Left cardiac atrium (tissue), 4 donors: ENCODE data around the gene GNA12. TPM values are rescaled to one million over a fixed set of nuclear protein-coding genes. Genes with fewer than 3 reads are reported as not detected.

Experiments
- ATAC-seq, 2 donors: fragments of 200-7000 bp; cut with Tn5 transposase; one replicate each; pipeline ENCODE4 v1.9.1; 2020; ENCODE audit warnings: mild to moderate bottlenecking in 2 of 2, moderate library complexity in 2 of 2
- DNase-seq: peaks from one replicate; pipeline ENCODE4 v3.0.0-alpha.2; 2020
- intact Hi-C, 2 donors: fragments of 100-400 bp; cut with DNase I; formaldehyde crosslinking; loops; one replicate each; pipeline versions ENCODE4 v1.14.1 to v1.15.1; 2022 to 2023
- total RNA-seq, 2 donors: library from RNA; stranded (reverse); fragmentation: NEBNext Ultra II Directional; extraction: Animal tissue kit (Norgen Biotek cat#: 25700); gene quantifications; one replicate each; pipeline ENCODE4 v1.2.1, GENCODE V29; 2021
- donor health status: DM: no; HTN: yes; CAD: no.
- donor health status: DM: no; HTN: yes; CAD: no; lungs with severe emphysema.
- donor health status: DM: yes; HTN: yes; CAD: no.
- donor health status: Dilated cardiomyopathy.

The GNA12 gene
- total RNA-seq, 2 donors from 2014 or later, result 47.4 to 52.2 TPM

DNA sequence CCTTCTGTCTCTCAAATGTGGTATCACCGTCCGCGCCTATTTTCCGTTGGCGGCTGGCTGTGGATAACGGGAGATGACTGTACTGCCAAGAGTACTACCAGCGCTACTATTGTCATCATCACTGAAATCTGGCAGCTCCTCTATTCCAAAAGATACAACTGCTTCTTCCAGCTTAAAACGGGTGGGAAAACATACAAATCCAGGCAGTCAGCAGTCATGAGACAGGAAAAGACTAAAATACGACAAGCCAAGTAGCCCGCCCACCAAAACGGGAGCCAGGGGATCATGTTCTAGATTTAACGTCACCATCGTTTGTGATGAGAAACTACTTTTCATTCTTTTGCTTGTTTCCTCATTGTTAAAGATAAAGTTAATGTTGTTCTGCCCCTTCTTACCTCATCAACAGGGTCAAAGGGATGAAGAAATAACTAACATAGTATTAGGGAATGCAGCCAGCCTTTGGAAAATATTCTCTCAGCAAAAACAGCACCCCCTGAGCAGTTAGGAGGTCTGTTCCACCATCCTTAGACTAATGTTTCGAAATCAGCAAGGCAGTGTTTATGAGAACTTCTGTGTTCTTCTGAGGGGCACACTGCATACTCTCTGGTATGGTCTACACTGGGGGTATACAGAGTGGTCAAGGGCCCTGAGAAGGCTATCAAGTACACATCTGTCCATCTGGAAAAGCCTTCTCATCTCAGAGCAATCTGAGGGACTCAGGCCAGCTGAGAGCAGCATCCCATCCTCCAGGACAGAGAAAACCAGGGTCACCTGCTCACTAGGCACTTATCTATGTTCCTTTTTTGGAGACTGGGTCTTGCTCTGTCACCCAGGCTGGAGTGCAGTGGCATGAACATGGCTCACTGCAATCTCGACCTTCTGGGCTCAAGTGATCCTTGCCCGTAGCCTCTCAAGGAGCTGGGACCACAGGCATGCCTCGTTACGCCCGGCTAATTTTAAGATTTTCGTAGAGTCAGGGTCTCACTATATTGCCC lies 47.5 kb downstream of the GNA12 start:
- DNase-seq (peak; percentile 85), ATAC-seq (peak; percentile 82 to 85)
- intact Hi-C loops, result loop anchor here in 1 of 2 donors (5.0 kb wide), 1 partner anchor 39 kb away; no protein-coding TSS in a partner anchor

DNA sequence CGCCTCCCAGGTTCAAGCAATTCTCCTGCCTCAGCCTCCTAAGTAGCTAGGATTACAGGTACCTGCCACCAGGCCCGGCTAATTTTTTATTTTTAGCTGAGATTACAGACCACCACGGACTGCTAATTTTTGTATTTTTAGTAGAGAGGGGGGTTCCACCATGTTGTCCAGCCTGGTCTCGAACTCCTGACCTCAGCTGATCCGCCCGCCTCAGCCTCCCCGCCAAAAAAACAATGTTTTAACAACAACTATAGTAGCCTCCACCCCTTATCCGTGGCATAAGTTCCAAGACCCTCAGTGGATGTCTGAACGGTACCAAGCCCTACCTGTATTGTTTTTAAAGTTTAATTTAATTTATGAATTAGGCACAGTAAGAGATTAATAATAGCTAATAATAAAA lies 48.2 kb downstream of the GNA12 start:
- DNase-seq (no peak), ATAC-seq (no peak)
- intact Hi-C loops, result loop anchor here in 1 of 2 donors (5.0 kb wide), 1 partner anchor 39 kb away; no protein-coding TSS in a partner anchor

DNA sequence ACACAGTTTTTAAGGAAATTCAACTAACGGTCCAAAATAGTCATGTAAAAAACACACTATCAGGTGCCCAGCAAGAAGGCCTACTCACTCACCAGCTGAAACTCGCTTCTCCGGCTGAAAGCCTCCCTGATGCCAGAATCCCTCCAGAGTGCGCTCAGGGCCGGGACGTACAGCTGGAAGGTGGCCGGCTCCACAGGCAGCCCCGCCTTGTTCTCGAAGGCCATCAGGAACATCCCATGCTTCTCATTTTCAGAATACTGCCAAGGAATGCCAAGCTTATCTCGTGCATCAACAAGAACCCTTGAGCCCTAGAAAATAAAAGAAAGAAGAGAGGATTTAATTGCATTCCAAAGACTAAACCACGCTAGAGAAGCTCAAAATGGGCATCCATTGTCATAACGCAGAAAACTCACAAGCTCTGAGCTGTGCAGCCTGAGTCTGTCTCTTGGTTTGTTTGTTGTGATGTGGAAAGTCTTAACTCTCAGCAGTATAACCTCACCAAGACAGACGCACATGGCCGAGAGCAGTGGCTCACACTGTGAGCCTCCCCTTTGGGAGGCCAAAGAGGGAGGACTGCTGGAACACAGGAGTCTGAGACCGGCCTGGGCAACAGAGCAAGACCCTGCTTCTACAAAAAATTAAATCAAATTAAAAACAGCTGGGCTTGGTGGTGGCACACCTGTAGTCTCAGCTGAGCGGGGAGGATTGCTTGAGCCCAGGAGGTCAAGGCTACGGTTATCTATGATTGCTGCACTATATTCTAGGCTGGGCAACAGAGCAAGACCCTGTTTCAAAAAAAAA lies 49.1 kb downstream of the GNA12 start:
- ATAC-seq (no peak), DNase-seq (no peak)
- intact Hi-C loops, result loop anchor here in 1 of 2 donors (5.0 kb wide), 1 partner anchor 38 kb away; no protein-coding TSS in a partner anchor

DNA sequence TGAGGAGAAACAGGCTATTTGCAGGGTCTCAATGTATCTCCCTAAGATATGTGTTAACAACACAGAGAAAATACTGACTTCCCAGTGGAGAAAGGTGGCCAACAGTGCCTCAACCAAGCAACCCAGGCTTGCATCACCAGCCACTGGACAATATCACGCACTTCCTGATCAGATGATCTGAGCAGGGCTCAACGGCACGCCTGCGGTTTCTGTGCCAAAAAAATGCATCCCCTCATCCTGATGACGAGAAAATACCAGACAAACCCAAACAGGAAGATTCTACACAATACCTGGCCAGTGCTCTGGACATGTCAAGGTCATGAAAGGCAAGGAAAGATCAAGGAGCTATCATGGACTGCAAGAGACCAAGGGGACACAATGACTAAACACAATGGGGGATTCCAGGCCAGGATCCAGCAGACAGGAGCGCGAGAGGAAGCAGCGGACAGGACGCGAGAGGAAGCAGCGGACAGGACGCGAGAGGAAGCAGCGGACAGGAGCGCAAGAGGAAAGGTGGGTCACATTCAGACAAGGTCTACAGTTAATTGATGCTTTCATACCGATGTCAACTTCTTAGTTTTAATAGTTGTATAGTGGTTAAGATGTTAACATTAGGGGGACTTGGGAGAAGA lies 51.1 kb downstream of the GNA12 start:
- intact Hi-C loops, result no loop called here
- no peak for DNase-seq
- ATAC-seq, result no peak

DNA sequence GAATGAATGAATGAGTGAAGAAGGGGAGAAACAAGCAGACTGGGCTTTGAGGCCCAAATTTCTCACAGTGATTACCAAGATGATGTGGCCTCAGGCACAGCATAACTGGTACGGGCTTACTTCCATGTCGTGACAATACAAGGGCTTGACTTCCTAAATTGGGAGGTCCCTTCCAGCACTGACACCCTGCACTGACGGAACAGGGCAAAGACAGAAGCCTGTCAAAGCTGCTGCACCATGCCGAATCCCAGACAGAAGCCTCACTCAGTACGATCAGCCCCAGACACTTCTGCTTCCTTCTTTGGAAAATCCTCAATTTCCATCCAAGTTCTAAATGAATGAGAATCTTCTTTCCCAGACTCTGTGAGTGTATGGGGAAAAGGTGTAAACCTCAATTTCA lies 51.9 kb downstream of the GNA12 start:
- intact Hi-C loops, result no loop called here
- ATAC-seq (no peak), DNase-seq (no peak)

DNA sequence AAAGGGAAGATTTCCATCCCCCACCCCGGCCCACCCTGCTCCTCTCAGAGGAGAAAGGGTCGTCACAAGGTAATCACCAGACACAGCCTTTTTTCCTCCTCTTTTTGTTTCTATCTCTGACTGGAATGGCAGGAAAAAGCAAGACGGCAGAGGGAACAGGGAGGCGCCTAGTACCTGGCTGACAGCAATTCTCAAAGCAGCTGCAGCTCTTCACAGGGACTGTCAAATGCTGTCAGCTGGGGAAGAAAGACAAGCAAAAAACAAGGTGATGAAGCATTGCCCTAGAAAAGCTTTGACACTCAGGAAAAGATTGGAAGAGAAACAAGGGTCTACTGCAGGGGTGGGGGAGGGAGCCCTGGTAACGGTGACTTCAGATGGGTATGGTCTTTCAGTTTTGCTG lies 52.7 kb downstream of the GNA12 start:
- intact Hi-C loops, result no loop called here
- no peak for ATAC-seq
- no peak for DNase-seq

DNA sequence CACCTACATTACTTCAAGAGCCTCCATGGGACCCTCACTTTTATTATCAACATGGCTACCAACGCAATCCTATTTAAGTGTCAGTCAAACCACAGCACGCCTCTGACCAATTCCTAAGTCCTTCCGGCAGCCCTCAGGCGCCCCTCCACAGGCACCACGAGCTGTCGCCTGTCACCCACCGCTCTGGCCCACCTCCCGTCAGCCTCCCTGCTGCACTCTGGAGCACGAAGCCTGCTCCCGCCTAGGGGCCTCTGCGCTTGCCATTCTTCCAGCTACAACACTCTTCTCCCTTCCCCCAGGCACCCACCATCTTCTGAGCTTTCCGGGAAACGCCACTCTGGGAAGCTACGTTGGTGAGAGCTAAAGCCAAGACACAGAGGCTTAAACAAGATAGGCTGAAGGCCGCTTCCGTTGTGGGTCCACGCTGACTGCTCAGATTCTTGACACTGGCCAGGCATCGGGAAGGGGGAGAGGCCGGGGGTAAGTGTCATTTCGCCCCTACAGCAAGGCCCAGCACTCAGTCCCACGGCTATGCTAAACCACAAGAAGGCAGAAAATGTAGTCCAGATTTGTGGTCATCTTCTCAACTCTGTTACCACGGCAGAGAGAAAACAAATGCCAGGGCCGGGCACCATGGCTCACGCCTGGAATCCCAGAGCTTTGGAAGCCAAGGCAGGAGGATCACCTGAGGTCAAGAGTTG lies 56.7 kb downstream of the GNA12 start:
- ATAC-seq, result peak in 1 of 2 donors; percentile 35
- intact Hi-C loops, result no loop called here
- DNase-seq, result no peak

DNA sequence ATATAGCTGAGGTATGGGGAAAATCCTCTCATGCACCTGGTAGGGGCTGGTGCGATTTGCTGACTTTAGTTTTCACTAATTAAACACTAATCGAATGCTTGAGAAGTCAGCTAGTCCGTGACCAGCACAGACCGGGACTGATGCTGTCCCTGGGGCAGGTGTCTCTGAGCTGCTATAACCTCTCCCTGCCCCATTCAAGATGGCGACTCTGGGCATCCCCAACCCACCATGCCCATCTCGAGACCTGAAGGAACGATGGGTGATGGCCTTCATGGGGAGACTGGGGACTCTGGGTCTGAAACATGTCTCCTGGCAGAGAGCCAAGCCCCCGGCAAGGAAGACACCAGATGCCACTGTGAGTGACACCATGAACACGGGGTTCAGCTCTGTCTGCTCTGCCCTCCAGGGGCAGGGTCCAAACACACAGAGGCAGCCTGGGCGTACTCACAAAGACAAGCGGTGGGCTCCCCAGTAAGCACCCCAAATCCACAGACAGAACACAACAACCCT lies 57.4 kb downstream of the GNA12 start:
- DNase-seq, result no peak
- no peak for ATAC-seq
- intact Hi-C loops, result no loop called here

DNA sequence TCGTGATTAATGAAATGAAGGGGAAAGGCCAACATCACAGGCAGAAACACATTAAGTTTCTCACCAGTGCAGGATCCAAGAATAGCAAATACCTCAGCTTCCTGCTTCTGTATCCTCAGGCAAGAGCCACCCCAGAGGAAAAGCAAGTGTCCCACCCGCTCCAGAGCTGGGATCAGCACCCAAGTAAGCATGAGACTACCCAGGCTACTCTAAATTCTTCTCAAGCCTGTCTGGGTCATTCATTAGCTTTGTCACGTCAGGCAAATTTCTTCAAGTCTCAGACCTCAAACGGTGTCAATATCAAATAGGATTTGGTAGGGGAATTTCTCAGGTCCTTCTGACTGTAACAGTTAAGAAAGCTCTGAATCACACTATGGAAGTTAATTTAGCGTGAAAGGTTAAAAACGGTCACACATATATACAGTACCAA lies 59.0 kb downstream of the GNA12 start:
- intact Hi-C loops, result no loop called here
- no peak for DNase-seq

DNA sequence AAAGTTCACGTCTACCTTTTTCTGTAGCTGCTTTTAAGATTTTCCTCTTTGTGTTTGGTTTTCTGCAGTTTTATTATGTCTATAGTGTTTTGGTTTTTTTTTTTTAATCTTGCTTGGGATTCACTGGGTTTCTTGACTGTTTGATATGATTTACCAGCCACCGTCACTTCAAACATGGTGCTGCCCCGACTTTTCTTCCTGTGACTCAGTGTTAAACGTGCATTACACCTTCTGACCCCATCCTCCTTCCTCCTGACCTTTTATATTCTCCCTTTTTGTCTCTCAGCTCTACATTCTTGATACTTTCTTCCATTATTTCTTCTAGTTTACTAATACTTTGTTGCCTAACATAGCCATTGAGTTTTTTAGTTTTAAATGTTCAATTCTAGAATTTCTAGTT lies 61.5 kb downstream of the GNA12 start:
- ATAC-seq, result no peak
- intact Hi-C loops, result no loop called here
- no peak for DNase-seq

More for the DNA sequence above, 59.0 kb downstream of the GNA12 start:
- peak; percentile 39 to 77 for ATAC-seq

DNA sequence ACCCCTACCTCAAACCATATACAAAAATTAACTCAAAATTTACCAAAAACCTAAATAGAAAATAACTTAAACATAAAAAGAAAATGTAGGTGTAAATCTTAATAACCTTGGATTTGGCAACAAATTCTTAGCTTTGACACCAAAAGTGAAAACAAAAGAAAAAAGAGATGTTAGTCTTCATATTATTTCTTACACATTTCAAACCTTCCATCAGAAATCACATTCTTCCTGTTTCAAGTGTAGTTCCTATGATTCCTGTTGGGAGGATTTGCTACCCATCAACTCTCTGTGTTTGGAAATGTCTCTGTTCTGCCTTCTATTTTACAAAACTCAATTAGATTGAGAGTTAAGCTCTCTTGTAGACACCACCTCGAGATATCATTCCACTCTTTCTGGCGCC lies 62.0 kb downstream of the GNA12 start:
- DNase-seq, result no peak
- intact Hi-C loops, result no loop called here
- no peak for ATAC-seq

DNA sequence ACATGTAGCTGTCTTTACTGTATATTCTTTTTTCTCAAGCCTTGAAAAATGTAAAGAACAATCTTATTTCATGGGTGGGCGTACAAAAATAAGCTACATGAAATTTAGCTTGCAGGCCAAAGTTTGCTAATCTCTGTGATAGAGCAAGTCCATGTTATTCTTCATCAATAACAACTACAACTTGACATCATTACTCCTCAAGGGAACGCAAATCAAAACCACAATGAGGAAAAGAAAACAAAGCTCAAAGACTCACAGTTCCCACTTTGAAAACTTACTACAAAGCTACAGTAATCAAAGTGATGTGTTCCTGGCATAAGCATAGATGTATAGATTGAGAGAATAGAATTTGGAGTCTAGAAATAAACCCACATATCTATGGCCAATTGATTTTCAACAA lies 62.5 kb downstream of the GNA12 start:
- no peak for ATAC-seq
- DNase-seq, result no peak
- intact Hi-C loops, result no loop called here

DNA sequence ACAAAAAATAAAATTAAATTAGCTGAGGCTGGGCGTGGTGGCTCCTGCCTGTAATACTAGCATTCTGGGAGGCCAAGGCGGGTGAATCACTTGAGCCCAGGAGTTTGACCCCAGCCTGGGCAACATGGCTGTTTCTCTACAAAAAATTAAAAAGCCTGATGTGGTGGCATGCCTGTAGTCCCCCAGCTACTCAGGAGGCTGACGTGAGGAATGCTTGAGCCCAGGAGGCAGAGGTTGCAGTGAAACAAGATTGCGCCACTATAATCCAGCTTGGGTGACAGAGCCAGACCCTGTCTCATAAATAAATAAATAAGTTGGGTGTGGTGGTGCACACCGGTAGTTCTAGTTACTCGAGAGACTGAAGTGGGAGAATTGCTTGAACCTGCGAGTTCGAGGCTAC lies 65.1 kb downstream of the GNA12 start:
- no peak for ATAC-seq
- DNase-seq, result no peak
- intact Hi-C loops, result no loop called here

DNA sequence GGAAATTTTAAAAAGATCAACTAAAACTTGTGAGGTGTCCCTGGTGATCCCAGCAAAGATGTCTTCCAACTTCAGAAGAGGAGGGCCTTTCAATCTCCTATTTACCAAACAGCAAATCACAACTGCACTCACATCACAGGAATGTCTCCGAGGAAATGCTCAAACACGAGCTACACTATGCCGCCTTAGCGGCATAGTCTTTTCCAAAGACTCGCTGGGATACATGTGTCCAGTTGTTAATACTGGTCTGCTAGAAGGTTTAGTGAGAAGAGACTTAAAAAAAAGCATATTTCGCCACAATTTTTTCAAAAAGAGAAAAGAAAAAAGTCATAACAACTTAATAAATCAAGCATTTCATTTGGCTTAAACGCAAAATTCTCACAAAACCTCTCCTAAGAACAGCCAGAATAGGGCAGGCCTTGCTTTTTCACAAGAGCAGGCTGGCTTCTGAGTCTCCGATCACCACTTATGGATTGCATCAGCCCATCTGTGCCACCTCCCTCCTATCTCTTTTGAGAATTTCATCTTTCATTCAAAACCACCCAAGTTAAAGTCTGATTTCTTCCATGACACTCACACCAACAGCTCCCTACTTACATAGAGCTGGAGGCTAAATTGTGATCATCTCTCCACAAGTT lies 66.1 kb downstream of the GNA12 start:
- ATAC-seq (no peak), DNase-seq (no peak)
- intact Hi-C loops, result no loop called here

DNA sequence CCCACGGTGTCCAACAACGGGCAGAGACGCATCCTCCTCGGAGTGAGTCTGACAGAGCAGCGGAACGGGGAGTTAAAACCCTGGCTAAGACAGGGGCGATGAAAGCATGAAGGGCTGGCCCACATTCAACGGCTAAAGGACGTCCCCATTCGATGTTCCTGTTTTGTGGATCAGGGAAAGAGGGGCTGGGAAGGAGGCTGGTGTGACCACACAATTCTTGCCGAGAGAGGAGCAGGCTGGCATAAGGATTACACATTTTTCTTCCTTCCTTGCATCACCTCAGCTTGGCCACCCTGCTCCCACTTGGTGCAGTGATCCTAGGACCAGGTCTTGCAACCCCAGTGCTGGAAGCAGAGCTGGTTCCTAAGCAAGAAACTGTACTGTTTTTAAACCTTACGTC lies 67.7 kb downstream of the GNA12 start:
- intact Hi-C loops, result no loop called here
- no peak for ATAC-seq
- DNase-seq, result no peak

DNA sequence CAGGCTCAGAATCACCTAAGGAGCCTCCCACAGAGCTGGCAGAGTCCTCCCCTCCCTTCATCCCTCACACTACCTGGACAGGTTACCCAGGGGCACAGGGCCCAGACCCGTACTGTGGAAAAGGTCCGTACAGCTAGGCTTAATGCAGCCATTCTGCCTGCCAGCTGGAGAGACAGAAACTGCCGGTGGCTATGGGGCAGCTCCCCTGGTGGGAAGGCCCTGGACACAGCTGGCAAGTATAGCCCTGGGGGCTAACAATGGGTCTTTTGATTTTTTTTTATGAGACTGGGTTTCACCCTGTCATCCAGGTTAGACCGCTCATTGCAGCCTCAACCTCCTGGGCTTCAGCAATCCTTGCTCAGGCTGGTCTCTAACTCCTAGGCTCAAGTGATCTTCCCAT lies 68.3 kb downstream of the GNA12 start:
- DNase-seq, result no peak
- intact Hi-C loops, result no loop called here

DNA sequence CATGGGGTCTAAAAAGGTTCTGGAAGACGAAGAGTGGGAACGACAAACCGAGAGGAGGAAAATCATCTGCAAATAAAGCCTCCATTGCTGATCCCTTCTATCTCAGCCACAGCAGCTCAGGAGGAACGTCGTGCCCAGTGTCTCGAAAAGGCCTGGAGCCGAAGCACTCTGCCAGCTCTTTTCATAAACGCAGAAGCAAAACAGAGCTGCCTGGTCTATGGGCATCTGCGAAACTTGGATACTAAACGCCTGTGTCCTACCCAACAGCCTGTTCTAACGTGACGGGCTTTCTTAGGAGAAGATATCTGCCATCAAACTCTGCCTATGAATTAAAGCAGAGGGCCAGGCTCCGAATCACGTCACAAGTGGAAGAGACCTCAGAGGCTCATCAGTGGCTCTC lies 68.7 kb downstream of the GNA12 start:
- DNase-seq (no peak), ATAC-seq (no peak)
- intact Hi-C loops, result no loop called here

More for the DNA sequence above, 68.3 kb downstream of the GNA12 start:
- ATAC-seq, result no peak

DNA sequence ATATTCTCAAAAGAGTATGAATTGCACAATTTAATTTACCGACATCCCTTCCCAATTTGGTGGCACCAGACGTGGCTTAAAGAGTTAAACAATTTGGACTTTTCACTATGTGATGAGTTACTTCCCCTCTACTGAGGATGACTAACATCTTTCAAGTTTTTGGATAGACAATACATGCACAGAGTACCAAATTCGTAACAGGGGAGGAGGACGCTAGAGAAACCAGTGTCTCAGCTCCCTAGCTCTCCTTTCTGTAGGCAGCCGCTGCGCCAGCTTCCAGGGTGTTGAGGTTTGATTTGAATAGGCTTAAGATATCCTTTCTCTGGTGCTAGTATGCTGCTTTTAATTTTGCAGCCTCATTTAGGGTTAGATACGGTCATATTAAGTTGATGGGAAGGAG lies 69.2 kb downstream of the GNA12 start:
- intact Hi-C loops, result no loop called here
- no peak for DNase-seq
- ATAC-seq, result no peak
